ENCODE data around the gene CTNNA1. TPM values are rescaled to one million over a fixed set of nuclear protein-coding genes. Genes with fewer than 3 reads are reported as not detected.

The CTNNA1 gene
- polyA plus RNA-seq, 1 of the 3 experiments (the other 2 are of a cell fraction) = 130 TPM

GRCh38 chr5:138884094-138884493 is 130.9 kb downstream of the CTNNA1 start:
- H3K36me3 ChIP-seq (replicated peaks in 1 of 2; ENCODE audit: control insufficient read depth in 1 of 2, insufficient read depth in 2 of 2, low read length in 1 of 2) = peaks cover 22 to 37% of the 10 kb centered on the region in 2 experiments
- ChIA-PET CTCF (interaction anchor here (0.7 kb wide), 1 partner anchor 13 kb away, joined by 4 read pairs; no protein-coding TSS in a partner anchor), POLR2A (no interaction called here)
- H3K27me3 ChIP-seq (ENCODE audit: insufficient read depth) = no peaks in the 10 kb centered on the region
- H3K4me3 ChIP-seq (ENCODE audit: low read depth in 2 of 2, low read length in 1 of 2) = no peak overlapping the region
- H3K27ac ChIP-seq (ENCODE audit: low read depth in 2 of 2, low read length in 1 of 2) = no peak overlapping the region
- no peak overlapping the region for H2AFZ ChIP-seq (ENCODE audit: low read depth)
- peaks cover 75% of the 10 kb centered on the region for H3K79me2 ChIP-seq (ENCODE audit: insufficient read depth)
- no peak overlapping the region for H3K9ac ChIP-seq
- WGBS (ENCODE audit: low lambda C conversion rate) = 90% methylated on average over 1 of the region's 1 CpG
- peaks cover 19% of the 10 kb centered on the region for H3F3A ChIP-seq (replicated peaks; ENCODE audit: insufficient read depth)
- H3K4me2 ChIP-seq = no peak overlapping the region
- TF ChIP-seq REST (IDR thresholded peaks at IDR 0.05; ENCODE audit: low read depth, low read length) = no peak
- TF ChIP-seq ELF1 (IDR thresholded peaks at IDR 0.05) = no peak
- TF ChIP-seq RFX5 (IDR thresholded peaks at IDR 0.05; ENCODE audit: low read length) = no peak
- TF ChIP-seq FOSL2 (IDR thresholded peaks at IDR 0.05; ENCODE audit: borderline replicate concordance, low read depth) = no peak
- TF ChIP-seq RCOR1 (IDR thresholded peaks at IDR 0.05; ENCODE audit: low read length) = no peak
- no peak for TF ChIP-seq YY1 (IDR thresholded peaks at IDR 0.05; ENCODE audit: low read depth)
- TF ChIP-seq TCF12 (IDR thresholded peaks at IDR 0.05) = no peak
- TF ChIP-seq GATA2 (CRISPR knock-in tag; IDR thresholded peaks at IDR 0.05) = no peak
- no peak for TF ChIP-seq MEF2A (IDR thresholded peaks at IDR 0.05; ENCODE audit: borderline replicate concordance, low read depth)
- no peak for TF ChIP-seq SIN3A (IDR thresholded peaks at IDR 0.05; ENCODE audit: borderline replicate concordance, low read depth, low read length)
- TF ChIP-seq EP300 (IDR thresholded peaks at IDR 0.05; ENCODE audit: borderline replicate concordance in 1 of 2, low read depth in 1 of 2, low read length in 1 of 2) = no peak
- no peak for TF ChIP-seq POLR2AphosphoS5 (IDR thresholded peaks at IDR 0.05; ENCODE audit: low read depth, low read length)
- no peak for TF ChIP-seq PBX3 (IDR thresholded peaks at IDR 0.05)
- TF ChIP-seq SMC3 (IDR thresholded peaks at IDR 0.05; ENCODE audit: low read depth, low read length) = no peak
- TF ChIP-seq FOXM1 (IDR thresholded peaks at IDR 0.05; ENCODE audit: low read depth) = no peak
- TF ChIP-seq USF1 (IDR thresholded peaks at IDR 0.05; ENCODE audit: borderline replicate concordance, low read depth) = no peak
- no peak for TF ChIP-seq TEAD4 (IDR thresholded peaks at IDR 0.05; ENCODE audit: borderline replicate concordance, insufficient read depth)
- H3K4me1 ChIP-seq (ENCODE audit: control insufficient read depth in 1 of 2, insufficient read depth in 2 of 2, low read depth in 1 of 2, low read length in 1 of 2) = no peaks in the 10 kb centered on the region
- H3K9me3 ChIP-seq = no peaks in the 10 kb centered on the region
- no peak for DNase-seq
- H4K20me1 ChIP-seq (ENCODE audit: insufficient read depth) = peaks cover 60% of the 10 kb centered on the region
- no peaks in the 10 kb centered on the region; the same call in 1 of the 2 replicates for H3K9me2 ChIP-seq

All from SK-N-SH (cell line).